ENCODE results near the gene USB1. TPM values are rescaled to one million over a fixed set of nuclear protein-coding genes. Genes with fewer than 3 reads are reported as not detected.

The USB1 gene, protein sequence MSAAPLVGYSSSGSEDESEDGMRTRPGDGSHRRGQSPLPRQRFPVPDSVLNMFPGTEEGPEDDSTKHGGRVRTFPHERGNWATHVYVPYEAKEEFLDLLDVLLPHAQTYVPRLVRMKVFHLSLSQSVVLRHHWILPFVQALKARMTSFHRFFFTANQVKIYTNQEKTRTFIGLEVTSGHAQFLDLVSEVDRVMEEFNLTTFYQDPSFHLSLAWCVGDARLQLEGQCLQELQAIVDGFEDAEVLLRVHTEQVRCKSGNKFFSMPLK
- 48.4 and 66.8 TPM in 2 replicates for total RNA-seq

DNA sequence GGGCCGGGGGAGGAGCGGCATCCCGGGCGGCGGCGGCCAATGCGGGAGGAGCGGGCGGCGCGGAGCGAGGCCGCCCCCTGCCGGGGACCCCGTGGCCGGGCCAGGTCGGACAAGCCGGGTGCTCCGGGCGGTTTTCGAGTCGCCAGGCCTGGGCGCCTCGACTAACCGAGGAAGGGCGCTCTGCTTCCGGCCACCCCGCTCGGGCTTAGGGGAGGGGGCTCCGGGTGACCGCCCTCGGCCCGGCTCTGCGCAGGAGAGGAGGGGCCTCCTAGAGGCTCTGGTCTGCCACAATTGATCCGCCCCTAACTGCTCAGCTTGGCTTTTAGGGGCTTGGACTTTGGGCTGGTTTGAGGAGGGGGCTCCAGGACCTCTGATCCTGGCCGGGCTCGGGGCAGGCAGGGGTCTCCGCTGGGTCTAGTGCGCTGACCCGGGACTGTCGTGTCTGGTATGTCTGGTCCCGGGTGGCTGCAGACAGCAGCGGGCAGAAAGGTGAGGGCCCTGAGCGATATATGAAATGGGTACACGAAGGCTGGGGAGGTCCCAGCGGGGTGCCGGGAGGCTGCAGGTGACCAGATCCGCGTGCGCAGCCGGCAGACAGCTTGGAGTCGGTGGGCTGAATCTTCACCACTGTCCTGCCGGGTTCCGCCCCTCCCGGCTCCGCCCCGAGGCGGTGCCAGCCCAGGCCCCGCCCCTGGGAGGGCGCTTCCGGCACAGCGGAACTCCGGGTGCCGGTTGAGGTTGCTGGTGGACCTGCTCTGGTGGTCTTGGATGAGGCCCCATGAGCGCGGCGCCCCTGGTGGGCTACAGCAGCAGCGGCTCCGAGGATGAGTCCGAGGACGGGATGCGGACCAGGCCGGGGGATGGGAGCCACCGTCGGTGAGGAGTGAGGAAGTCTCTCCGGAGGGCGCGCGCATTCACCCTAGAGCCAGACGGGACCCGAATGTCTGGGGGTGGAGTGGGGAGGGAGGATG lies at the start of gene USB1:
TSS of gene USB1 (plus strand) at position 702 of the 971 bp plus-strand sequence. CDS start at position 779, 77 bp downstream.

GRCh38 chr16:57970970-57971369 lies 30.2 kb upstream of the USB1 start, which contains the start of gene CNGB1:
Gene CNGB1, minus strand, starts transcription at chr16:57971128. Its CDS starts 3,842 bp downstream, at chr16:57967286.

DNA sequence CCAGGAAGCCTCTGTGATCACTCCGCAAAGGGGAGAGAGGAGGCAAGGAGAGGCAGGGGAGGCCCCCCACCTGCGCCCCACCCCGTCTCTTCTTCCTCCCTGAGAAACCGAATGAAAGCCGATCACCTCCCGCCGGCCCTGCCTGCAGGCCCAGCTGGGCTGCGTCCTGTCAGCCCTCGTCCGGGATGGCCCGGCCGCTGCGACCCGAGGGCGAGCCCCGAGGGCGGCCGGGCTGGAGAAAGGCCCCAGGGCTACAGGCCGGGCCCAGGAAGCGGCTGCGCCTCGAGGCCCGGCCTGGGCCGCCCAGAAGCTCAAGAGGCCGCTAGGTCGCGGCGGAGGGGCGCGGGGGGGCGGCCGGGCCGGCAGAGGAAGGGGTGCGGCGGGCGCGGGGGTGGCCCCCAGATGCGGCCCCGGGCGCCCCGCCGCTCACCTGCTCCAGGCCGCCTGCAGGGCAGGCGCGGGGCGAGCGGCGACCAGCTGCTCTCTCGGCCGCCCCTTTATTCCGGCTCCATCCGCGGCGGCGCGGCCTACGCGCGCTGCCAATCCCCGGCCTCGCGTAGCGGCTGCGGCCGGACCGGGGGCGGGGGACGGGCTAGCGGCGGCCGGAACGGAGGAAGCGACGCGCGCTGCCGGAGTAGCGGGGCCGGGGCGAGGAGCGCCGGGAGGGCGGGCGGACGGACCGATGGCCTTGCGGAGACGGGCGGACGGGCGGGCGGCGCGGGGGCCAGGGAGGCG lies 1.1 kb upstream of the USB1 start, which contains the start of gene ZNF319:
TSS of gene ZNF319 (minus strand) at position 702 of the 735 bp plus-strand sequence. CDS start 2,407 bp downstream, outside the sequence.

DNA sequence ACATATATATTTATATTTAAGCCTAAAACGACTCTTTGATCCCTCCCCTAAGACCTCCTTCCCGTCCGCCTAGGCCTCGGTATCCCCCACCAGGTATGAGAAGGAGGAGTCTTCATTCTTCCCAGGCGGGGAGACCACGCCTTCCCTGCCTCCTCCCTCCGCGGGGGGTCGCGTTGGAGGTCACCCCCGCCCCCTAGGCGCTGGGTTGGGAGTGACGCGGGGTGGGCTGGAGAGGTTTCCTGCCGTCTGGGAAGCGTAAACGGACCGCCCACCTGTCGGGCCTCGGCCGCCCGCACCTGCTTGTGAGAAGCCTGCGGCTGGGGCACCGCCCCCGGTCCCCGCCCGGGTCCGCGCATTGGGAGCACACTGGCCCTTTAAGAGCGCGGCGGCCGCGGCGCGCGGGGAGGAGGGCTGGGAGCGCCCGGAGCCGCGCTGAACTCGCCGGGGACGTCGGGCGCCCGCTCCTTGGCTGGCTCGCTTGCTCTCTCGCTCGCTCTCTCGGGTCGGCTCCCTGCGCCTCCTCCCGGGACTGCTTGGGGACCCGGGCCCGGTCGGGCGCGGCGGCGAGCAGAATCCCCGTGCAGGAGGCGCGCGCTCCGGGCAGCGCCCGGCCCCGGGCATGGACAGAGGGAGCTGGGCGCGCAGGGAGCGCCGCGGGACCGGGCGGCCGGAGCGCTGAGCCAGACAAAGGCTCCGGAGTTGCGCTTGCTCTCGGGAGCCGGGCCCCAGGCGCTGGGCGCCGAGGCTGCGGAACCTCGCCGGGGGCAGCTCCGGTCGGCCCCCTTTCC lies 24.3 kb downstream of the USB1 start, which contains the start of gene MMP15:
TSS of gene MMP15 (plus strand) at position 404 of the 788 bp plus-strand sequence. CDS start 597 bp downstream, outside the sequence.

Other genes with a start within 250 kb of the USB1 start
- 75.0 and 102 TPM in 2 replicates for gene KIFC3, start 198.9 kb upstream of the USB1 start, total RNA-seq
- gene CNGB1, start 30.3 kb upstream of the USB1 start, total RNA-seq = 0.38 TPM in 1 of 2 replicates, not detected in the other
- 7.2 and 11.7 TPM in 2 replicates for gene ZNF319, start 735 bp upstream of the USB1 start, total RNA-seq
- gene MMP15, start 24.3 kb downstream of the USB1 start, total RNA-seq = 13.9 and 51.8 TPM in 2 replicates
- gene CFAP20, start 128.0 kb downstream of the USB1 start, total RNA-seq = 57.3 and 78.4 TPM in 2 replicates
- 28.4 and 40.2 TPM in 2 replicates for gene CSNK2A2, start 196.7 kb downstream of the USB1 start, total RNA-seq